ENCODE data around the gene AKAP1. TPM values are rescaled to one million over a fixed set of nuclear protein-coding genes. Genes with fewer than 3 reads are reported as not detected.
A peak's percentile ranks its signal among the peaks of the same experiment; 100 is the strongest.

Gene AKAP1
- total and polyA plus RNA-seq, 2 of the 8 experiments (the other 6 are each of a cell fraction or from before 2014, with no cell fraction given): 120 to 156 TPM

DNA sequence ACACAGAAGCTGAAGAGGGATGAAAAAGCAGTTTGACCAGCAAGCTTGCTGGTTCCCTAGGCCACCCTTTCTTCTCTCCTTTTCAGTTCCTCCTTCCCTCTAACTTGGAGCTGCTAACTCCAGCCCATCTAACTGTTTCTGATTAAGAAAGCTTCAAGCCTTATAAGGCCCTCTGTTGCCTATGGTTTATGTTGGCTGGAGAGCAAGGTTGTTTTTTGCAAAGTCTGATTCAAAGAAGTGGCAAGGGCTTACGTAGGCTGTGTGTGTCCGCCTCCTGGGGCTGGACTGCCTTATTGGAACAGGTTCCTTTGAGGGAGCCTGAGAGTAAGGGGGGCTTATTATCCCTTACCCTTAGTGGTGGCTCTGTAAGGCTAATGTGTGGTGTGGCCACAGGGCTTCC, 7.1 kb downstream of the AKAP1 start:
- Histone ChIP-seq H2AK5ac (ENCODE audit: low read depth, low read length) (no peak overlapping the region; the same call in 1 of the 2 replicates), H4K91ac (replicated peaks; ENCODE audit: insufficient read length, low read length) (no peak overlapping the region), H3K27me3 (replicated peaks in 1 of 4; ENCODE audit: control insufficient read depth in 3 of 4, extremely low read depth in 1 of 4, insufficient read depth in 3 of 4, low read length in 3 of 4) (no peaks in the 10 kb centered on the region), H4K5ac (ENCODE audit: insufficient read length, low read depth, low read length) (no peak overlapping the region), H3K4me1 (replicated peaks in 1 of 4; ENCODE audit: control insufficient read depth in 3 of 4, insufficient read depth in 4 of 4, low read length in 3 of 4) (peaks cover 18 to 46% (median 36%) of the 10 kb centered on the region in 4 experiments), H3K79me1 (ENCODE audit: low read depth, low read length) (peaks cover 31% of the 10 kb centered on the region), H3K23me2 (ENCODE audit: low read depth, low read length) (no peaks in the 10 kb centered on the region), H2BK120ac (replicated peaks; ENCODE audit: low read depth, low read length) (no peak overlapping the region), H3K4me2 (ENCODE audit: insufficient read depth in 1 of 2, low read depth in 2 of 2, low read length in 2 of 2) (peak overlapping the region in 1 of 2 experiments; percentile 44; a peak in 1 of 4 replicates), H2BK20ac (ENCODE audit: low read length) (no peak overlapping the region), H3K79me2 (ENCODE audit: control insufficient read depth in 1 of 2, insufficient read depth in 2 of 2, low read length in 2 of 2) (peaks cover 78 to 100% of the 10 kb centered on the region in 2 experiments), H2BK5ac (ENCODE audit: low read depth, low read length) (no peak overlapping the region), H2BK12ac (ENCODE audit: low read depth, low read length) (no peak overlapping the region), H3K18ac (ENCODE audit: extremely low read depth, low read length) (no peak overlapping the region), H3K14ac (ENCODE audit: insufficient read length) (no peak overlapping the region), H3K4ac (replicated peaks; ENCODE audit: insufficient read length, low read depth, low read length) (no peak overlapping the region), H3K9ac (replicated peaks in 1 of 4; ENCODE audit: extremely low read depth in 1 of 4, low read depth in 3 of 4, low read length in 3 of 4) (no peak overlapping the region), H4K20me1 (replicated peaks in 1 of 2; ENCODE audit: control insufficient read depth in 1 of 2, insufficient read depth in 2 of 2, low read length in 2 of 2) (peaks cover 36 to 46% of the 10 kb centered on the region in 2 experiments), H3K56ac (replicated peaks; ENCODE audit: insufficient read length, low read depth, low read length) (no peak overlapping the region), H3K23ac (ENCODE audit: insufficient read length) (no peak overlapping the region), H3K36me3 (ENCODE audit: control insufficient read depth in 2 of 4, insufficient read depth in 4 of 4, low read length in 3 of 4) (no peaks in the 10 kb centered on the region; a peak in 1 of 8 replicates), H2AFZ (ENCODE audit: low read length) (no peak overlapping the region), H2BK15ac (ENCODE audit: low read length) (no peak overlapping the region), H4K8ac (ENCODE audit: extremely low read depth, insufficient read depth, low read length) (no peak overlapping the region), H3K9me3 (ENCODE audit: insufficient read depth in 2 of 2, low read depth in 1 of 2, low read length in 1 of 2) (no peaks in the 10 kb centered on the region), H3K27ac (ENCODE audit: low read depth, low read length) (no peak overlapping the region), H3K4me3 (ENCODE audit: extremely low read depth in 1 of 4, insufficient read depth in 2 of 4, low read depth in 3 of 4, low read length in 4 of 4) (no peak overlapping the region)
- ChIA-PET CTCF (ENCODE audit: partially characterized antibody) (interaction anchor here (0.6 to 3.0 kb wide), 5 partner anchors 14 to 613 kb away, joined by 3 to 20 read pairs (median 5); no protein-coding TSS in a partner anchor), POLR2A (ENCODE audit: partially characterized antibody) (interaction anchor here (1.4 to 1.8 kb wide), 2 partner anchors 9 to 10 kb away, joined by 4 read pairs; no protein-coding TSS in a partner anchor)
- TF ChIP-seq, protein P1, sequence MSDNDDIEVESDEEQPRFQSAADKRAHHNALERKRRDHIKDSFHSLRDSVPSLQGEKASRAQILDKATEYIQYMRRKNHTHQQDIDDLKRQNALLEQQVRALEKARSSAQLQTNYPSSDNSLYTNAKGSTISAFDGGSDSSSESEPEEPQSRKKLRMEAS (IDR thresholded peaks at IDR 0.05): no peak
- TF ChIP-seq PHF8 (conservative IDR thresholded peaks at IDR 0.05; ENCODE audit: low read depth, low read length) (no peak), BCL11A (IDR thresholded peaks at IDR 0.05; ENCODE audit: low read depth in 2 of 2, low read length in 2 of 2) (no peak), KDM5A (IDR thresholded peaks at IDR 0.05; ENCODE audit: low read length) (no peak)
- TF ChIP-seq, protein P2, sequence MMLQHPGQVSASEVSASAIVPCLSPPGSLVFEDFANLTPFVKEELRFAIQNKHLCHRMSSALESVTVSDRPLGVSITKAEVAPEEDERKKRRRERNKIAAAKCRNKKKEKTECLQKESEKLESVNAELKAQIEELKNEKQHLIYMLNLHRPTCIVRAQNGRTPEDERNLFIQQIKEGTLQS (IDR thresholded peaks at IDR 0.05; ENCODE audit: insufficient read depth, low read depth, low read length): no peak
- no peak for DNase-seq (ENCODE audit: low read depth in 1 of 2, low spot score in 2 of 2)
- no peak for FAIRE-seq
- 86% methylated on average over 2 of the region's 2 CpGs; no CpG with 5 or more reads in 1 of the 2 experiments for WGBS, 2 experiments (ENCODE audit: extremely low coverage in 1 of 2, insufficient coverage in 1 of 2, insufficient read length in 1 of 2, insufficient replicate concordance in 2 of 2, low coverage in 1 of 2, low lambda C conversion rate in 2 of 2, missing lambda C conversion rate in 1 of 2)

All from H1 (cell line).